Heart left ventricle (tissue), 16 donors: ENCODE data around the gene ADGRA1. TPM values are rescaled to one million over a fixed set of nuclear protein-coding genes. Genes with fewer than 3 reads are reported as not detected.

Source experiments
- ATAC-seq, 4 donors: fragments of 200-7000 bp; cut with Tn5 transposase; one replicate each; pipeline ENCODE4 v1.9.1; 2020 to 2022; ENCODE audit warnings: moderate library complexity in 4 of 4, mild to moderate bottlenecking in 3 of 4, moderate number of reproducible peaks in 1 of 4
- DNase-seq, 5 donors: peaks; one replicate each; pipeline ENCODE4 v3.0.0-alpha.2; 2020
- H3K27ac ChIP-seq, 12 donors: fragments of 200-600 bp; sonication (generic) in 4 of 12; one replicate each; pipeline versions ENCODE4 v1.5.0 to v1.8.0; 2016 to 2022; ENCODE audit warnings: mild to moderate bottlenecking in 2 of 12
- H3K27me3 ChIP-seq, 9 donors: fragments of 200-600 bp; sonication (generic) in 2 of 9; one replicate each; pipeline versions ENCODE4 v1.5.1 to v1.8.0; 2016 to 2022; ENCODE audit warnings: mild to moderate bottlenecking in 3 of 9
- H3K36me3 ChIP-seq, 9 donors: fragments of 200-600 bp; sonication (generic) in 2 of 9; one replicate each; pipeline versions ENCODE4 v1.5.0 to v1.8.0; 2018 to 2022; ENCODE audit warnings: mild to moderate bottlenecking in 2 of 9
- H3K4me1 ChIP-seq, 12 donors: fragments of 200-600 bp; sonication (generic) in 4 of 12; one replicate each; pipeline versions ENCODE4 v1.5.0 to v1.8.0; 2016 to 2022; ENCODE audit warnings: mild to moderate bottlenecking in 3 of 12
- H3K4me3 ChIP-seq, 12 donors: fragments of 200-600 bp; sonication (generic) in 4 of 12; one replicate each; pipeline versions ENCODE4 v1.5.0 to v1.8.0; 2017 to 2022; ENCODE audit warnings: mild to moderate bottlenecking in 9 of 12, moderate library complexity in 4 of 12
- H3K9me3 ChIP-seq, 12 donors: fragments of 200-600 bp; sonication (generic) in 4 of 12; one replicate each; pipeline versions ENCODE4 v1.5.0 to v1.8.0; 2016 to 2022; ENCODE audit warnings: mild to moderate bottlenecking in 1 of 12
- CTCF ChIP-seq, 12 donors: fragments of 200-600 bp; sonication (generic) in 4 of 12; IDR thresholded peaks; one replicate each; pipeline versions ENCODE4 v1.5.0 to v1.8.0; 2018 to 2022; ENCODE audit warnings: antibody characterized with exemption in 12 of 12, mild to moderate bottlenecking in 5 of 12
- POLR2A ChIP-seq, 2 donors: fragments of 450-650 bp; IDR thresholded peaks; one replicate each; pipeline ENCODE4 v1.6.1; 2017; ENCODE audit warnings: antibody characterized with exemption in 2 of 2, mild to moderate bottlenecking in 2 of 2, moderate library complexity in 2 of 2
- WGBS, 4 donors: extraction: QIAGEN DNeasy Blood & Tissue Kit in 2 of 4; methylation state at CpG; one replicate each; pipeline versions ENCODE4 v1.1.5 to v1.1.7; 2013 to 2018; 5-methylcytosine and 5-hydroxymethylcytosine counted together
- intact Hi-C, 10 donors: fragments of 100-400 bp; cut with DNase I; formaldehyde crosslinking; loops; one replicate each; pipeline versions ENCODE4 v1.11.1 to v1.14.2; 2022
- polyA plus RNA-seq, 2 donors: library from polyadenylated mRNA; stranded (reverse); fragments of 200-250 nt; gene quantifications; one replicate each; pipeline ENCODE4 v1.2.3, GENCODE V29; 2013
- total RNA-seq, 9 donors: library from RNA; depleted of rRNA in 2 of 9; stranded (reverse); fragments of >200 nt in 2 of 9; fragmentation: NEBNext Ultra II Directional in 3 of 9; extraction: Animal tissue kit (Norgen Biotek cat#: 25700) in 3 of 9; gene quantifications; one replicate each; pipeline versions ENCODE4 v1.1.0 to v1.2.4, GENCODE V29; 2016 to 2023
- donor health status: ischemic (EF 13 %, LVEDD 7.1; RV severe dilation, severe dysfunction).
- donor health status: healthy with polysubstance abuse.
- donor health status: DM: no; HTN: yes; CAD: no.
- donor health status: DM: no; HTN: no; CAD: no.
- donor health status: ischemic (EF 25% LVEDD 6.9; RV normal size, moderate dysfunction).
- donor health status: ischemic (EF 25% LVEDD 5.7; RV mildly dilated, moderate dysfunction).
- donor health status: healthy.
- donor health status: DM: yes; HTN: yes; CAD: no.
- donor health status: ischemic (EF 35%, LVEDD 5.7; RV mildly dilated, moderate dysfunction).
- donor health status: nonischemic (EF 11% LVEDD 7.7; RV severe dilation, severe dysfunction).
- donor health status: DM: yes; HTN: yes; CAD: no.
- donor health status: PGD.
- donor health status: ischemic (EF 29% LVEDD 5.4; RV normal size, mild dysfunction).
- donor health status: nonischemic (EF 23%, LVEDD 6.1; RV moderate dilation, normal function).

ADGRA1 gene
- total and polyA plus RNA-seq, 11 donors: 0.03 to 0.19 (median 0.13) TPM; not detected in 8

DNA sequence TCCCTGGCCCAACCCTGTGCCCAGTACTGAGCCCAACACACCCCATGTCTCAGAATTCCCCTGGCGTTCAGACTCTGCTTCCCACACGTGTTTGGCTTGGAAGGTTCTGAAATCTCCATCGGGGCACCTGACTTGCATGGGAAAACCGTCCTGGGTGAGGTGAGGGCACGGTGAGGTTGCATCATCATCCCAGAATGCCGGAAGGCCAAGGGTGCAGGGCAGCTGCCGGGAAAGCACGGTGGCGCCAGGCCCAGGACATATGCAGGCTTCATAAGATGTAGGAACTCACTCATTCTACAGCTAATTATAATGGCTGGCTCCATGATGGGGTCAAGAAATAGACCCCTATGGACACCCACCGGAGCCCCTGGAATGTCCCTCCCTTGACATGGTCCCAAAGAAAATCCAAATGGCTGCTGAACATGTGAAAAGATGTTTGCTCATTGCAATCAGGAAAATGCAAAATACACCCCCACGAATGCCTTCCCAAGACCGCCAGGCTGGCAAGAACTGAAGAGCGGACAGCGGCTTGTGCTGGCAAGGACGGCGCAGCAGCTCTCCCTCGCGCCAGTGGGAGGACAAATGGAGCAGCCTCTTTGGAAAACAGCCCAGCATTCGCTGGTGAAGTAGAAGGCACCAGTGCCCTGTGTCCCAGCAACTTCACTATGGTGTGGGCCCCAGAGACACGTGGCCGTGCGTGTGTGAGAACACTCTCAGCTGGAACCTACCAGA lies 74.6 kb downstream of the ADGRA1 start:
- TF ChIP-seq POLR2A (IDR thresholded peaks at IDR 0.05) (no peak), CTCF (IDR thresholded peaks at IDR 0.05) (no peak)
- Histone ChIP-seq H3K36me3 (no peaks in the 10 kb centered on the region), H3K4me3 (no peak overlapping the region), H3K27me3 (peaks cover 14 to 53% (median 30%) of the 10 kb centered on the region in 9 donors), H3K27ac (no peak overlapping the region), H3K9me3 (no peaks in the 10 kb centered on the region), H3K4me1 (peaks cover 0 to 21% (median 11%) of the 10 kb centered on the region in 12 donors)
- intact Hi-C loops: no loop called here
- ATAC-seq: no peak
- 86 to 88% (median 87%) methylated on average over 22 of the region's 22 CpGs for WGBS, 4 donors
- no peak for DNase-seq

GRCh38 chr10:133162910-133163856 lies 75.5 kb downstream of the ADGRA1 start:
- peak in 1 of 5 donors; percentile 21 for DNase-seq
- Histone ChIP-seq H3K4me1 (peaks cover 0 to 21% (median 11%) of the 10 kb centered on the region in 12 donors), H3K27me3 (peaks cover 14 to 58% (median 30%) of the 10 kb centered on the region in 9 donors), H3K36me3 (no peaks in the 10 kb centered on the region), H3K9me3 (no peaks in the 10 kb centered on the region), H3K27ac (no peak overlapping the region), H3K4me3 (no peak overlapping the region)
- intact Hi-C loops: no loop called here
- TF ChIP-seq CTCF (IDR thresholded peaks at IDR 0.05): no peak
- no peak for TF ChIP-seq POLR2A (IDR thresholded peaks at IDR 0.05)
- 61 to 70% (median 67%) methylated on average over 21 of the region's 21 CpGs for WGBS, 4 donors
- ATAC-seq: no peak

DNA sequence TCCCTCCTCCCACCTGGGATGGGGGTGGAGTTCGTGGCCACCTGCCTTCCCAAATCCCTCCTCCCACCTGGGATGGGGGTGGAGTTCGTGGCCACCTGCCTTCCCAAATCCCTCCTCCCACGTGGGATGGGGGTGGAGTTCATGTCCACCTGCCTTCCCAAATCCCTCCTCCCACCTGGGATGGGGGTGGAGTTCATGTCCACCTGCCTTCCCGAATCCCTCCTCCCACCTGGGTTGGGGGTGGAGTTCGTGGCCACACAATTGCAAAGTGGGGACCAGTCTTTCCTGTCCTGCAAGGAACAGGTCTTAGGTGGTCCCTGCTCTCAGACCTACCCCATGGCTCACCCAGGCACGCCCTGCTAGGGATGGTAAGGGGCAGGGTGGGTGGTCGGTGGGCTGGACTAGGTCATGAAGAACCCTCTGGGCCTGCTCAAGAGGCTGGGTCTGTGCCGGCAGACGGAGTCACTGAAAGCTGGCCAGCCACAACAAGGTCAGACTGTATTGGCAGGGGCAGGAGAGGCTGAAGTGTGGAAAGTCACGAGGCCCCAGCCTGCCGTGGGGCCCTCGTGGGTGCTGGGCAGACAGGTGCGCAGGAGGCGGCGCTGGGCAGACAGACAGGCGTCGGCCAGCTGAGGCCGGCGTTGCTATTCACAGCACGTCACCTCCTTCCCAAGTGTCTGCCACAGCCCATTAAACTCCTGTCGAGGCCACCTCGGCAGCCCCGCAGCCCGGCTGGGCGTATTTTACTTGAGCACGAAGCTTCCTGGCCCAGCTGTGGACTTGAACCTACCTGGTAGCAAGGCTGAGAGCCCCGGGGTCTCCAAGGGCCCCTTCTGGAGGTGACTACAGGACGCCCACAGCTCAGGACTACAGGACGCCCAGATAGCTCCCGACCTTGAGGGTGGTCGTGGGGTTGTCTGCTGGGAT lies 76.4 kb downstream of the ADGRA1 start:
- H3K36me3 ChIP-seq: no peaks in the 10 kb centered on the region
- intact Hi-C loops: no loop called here
- 67 to 74% (median 68%) methylated on average over 19 to 31 of the region's 31 CpGs for WGBS, 4 donors
- H3K27ac ChIP-seq: no peak overlapping the region
- DNase-seq: peak in 4 of 5 donors; percentile 5 to 20 (median 17)
- H3K9me3 ChIP-seq: no peaks in the 10 kb centered on the region
- TF ChIP-seq CTCF (IDR thresholded peaks at IDR 0.05): no peak
- TF ChIP-seq POLR2A (IDR thresholded peaks at IDR 0.05): no peak
- peaks cover 0 to 21% (median 11%) of the 10 kb centered on the region in 12 donors for H3K4me1 ChIP-seq
- no peak for ATAC-seq
- H3K4me3 ChIP-seq: no peak overlapping the region
- peaks cover 14 to 58% (median 30%) of the 10 kb centered on the region in 9 donors for H3K27me3 ChIP-seq
